Type B pancreatic cell (in vitro differentiated cells): ENCODE measurements around the gene ZSCAN26. TPM values are rescaled to one million over a fixed set of nuclear protein-coding genes. Genes with fewer than 3 reads are reported as not detected.

Experiments used
- DNase-seq: peaks from one replicate; pipeline ENCODE4 v3.0.0; 2021; ENCODE audit warnings: mixed read lengths; ENCODE audit not compliant: unreplicated experiment; ENCODE audit errors: extremely low spot score
- H3K27ac Mint-ChIP-seq: 2 replicates; pipeline ENCODE4 v1.8.0; 2021; ENCODE audit warnings: mild to moderate bottlenecking, mixed read lengths
- H3K27me3 Mint-ChIP-seq: 2 replicates; pipeline ENCODE4 v1.8.0; 2021; ENCODE audit warnings: mixed read lengths
- H3K36me3 Mint-ChIP-seq: 2 replicates; pipeline ENCODE4 v1.8.0; 2021; ENCODE audit warnings: mixed read lengths
- H3K4me1 Mint-ChIP-seq: one replicate; pipeline ENCODE4 v1.8.0; 2021; ENCODE audit warnings: mixed read lengths; ENCODE audit not compliant: unreplicated experiment
- H3K4me3 Mint-ChIP-seq: 2 replicates; pipeline ENCODE4 v1.8.0; 2021; ENCODE audit warnings: mild to moderate bottlenecking, mixed read lengths
- H3K9me3 Mint-ChIP-seq: 2 replicates; pipeline ENCODE4 v1.8.0; 2021; ENCODE audit warnings: mixed read lengths
- long read RNA-seq: library from polyadenylated mRNA; unstranded; transcript quantifications from one replicate; pipeline ENCODE4 v2.0.0, GENCODE V29; 2020
- total RNA-seq: library from RNA; stranded (reverse); gene quantifications from 2 replicates; pipeline ENCODE4 v1.2.1, GENCODE V29; 2021; ENCODE audit warnings: low replicate concordance
- TF ChIP-seq, protein P1 (sequence below): fragments of 200-600 bp; sonication (generic); conservative IDR thresholded peaks from 2 replicates; pipeline ENCODE4 v1.5.0; 2021; ENCODE audit warnings: antibody characterized with exemption, mild to moderate bottlenecking

Gene ZSCAN26
- total RNA-seq, result 10.9 and 16.7 TPM in 2 replicates
- long read RNA-seq, transcript ZSCAN26-201 (4 exons, 2,362 nt), result major isoform, 18 of 47 reads
- long read RNA-seq, transcript ZSCAN26-202 (4 exons, 2,835 nt), result minor isoform, 11 of 47 reads
- long read RNA-seq, partial matches to known transcripts, result 5 of 47 reads
- long read RNA-seq, other reads (novel, unspliced or antisense), result 8 of 47 reads

DNA sequence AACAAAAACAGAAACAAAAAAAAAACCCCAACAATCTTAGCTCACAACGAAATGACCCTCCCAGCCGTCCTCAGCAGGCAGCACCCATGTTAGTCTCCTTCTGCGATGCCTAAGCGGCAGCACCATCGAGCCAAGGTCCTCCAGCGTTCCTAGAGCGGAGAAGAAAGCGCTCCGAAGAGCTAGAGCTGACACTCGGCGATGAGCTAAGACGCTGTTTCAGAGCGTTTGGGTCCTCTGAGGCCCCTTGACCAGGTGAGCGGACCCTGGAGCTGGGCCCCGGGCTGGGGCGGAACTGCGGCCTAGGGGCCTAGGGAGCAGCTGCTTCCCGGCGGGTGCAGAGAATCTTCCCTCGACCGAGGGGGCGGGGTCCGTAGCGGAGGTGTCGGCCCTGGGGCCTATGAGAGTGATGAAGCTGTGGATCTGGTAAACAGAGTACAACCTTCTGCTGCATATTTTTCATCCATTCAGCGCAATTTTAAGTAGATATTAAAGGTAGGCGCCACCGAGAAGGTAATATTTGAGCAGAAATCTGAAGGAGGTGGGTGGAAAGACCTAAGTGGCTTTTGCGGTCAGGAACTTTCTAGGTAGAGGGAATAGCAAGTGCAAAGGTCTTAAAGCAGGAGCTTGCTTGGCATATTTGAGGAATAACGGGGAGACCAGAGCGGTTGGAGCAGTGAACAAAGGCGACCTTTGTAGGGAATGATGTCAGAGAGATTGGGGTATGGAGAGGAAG, at the start of gene ZSCAN26:
Gene ZSCAN26, plus strand, starts transcription at position 182 of the 733 bp plus-strand sequence. CDS start 4,777 bp downstream, outside the sequence.
- H3K36me3 Mint-ChIP-seq, result no peaks in the 10 kb centered on the region
- H3K4me1 Mint-ChIP-seq, result no peaks in the 10 kb centered on the region
- peak; percentile 75 for DNase-seq
- H3K27ac Mint-ChIP-seq, result no peak within 1 kb of the TSS
- no peak within 1 kb of the TSS for H3K4me3 Mint-ChIP-seq
- TF ChIP-seq, protein P1, sequence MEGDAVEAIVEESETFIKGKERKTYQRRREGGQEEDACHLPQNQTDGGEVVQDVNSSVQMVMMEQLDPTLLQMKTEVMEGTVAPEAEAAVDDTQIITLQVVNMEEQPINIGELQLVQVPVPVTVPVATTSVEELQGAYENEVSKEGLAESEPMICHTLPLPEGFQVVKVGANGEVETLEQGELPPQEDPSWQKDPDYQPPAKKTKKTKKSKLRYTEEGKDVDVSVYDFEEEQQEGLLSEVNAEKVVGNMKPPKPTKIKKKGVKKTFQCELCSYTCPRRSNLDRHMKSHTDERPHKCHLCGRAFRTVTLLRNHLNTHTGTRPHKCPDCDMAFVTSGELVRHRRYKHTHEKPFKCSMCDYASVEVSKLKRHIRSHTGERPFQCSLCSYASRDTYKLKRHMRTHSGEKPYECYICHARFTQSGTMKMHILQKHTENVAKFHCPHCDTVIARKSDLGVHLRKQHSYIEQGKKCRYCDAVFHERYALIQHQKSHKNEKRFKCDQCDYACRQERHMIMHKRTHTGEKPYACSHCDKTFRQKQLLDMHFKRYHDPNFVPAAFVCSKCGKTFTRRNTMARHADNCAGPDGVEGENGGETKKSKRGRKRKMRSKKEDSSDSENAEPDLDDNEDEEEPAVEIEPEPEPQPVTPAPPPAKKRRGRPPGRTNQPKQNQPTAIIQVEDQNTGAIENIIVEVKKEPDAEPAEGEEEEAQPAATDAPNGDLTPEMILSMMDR, result no peak
- peaks cover 18% of the 10 kb centered on the region for H3K27me3 Mint-ChIP-seq
- no peaks in the 10 kb centered on the region for H3K9me3 Mint-ChIP-seq

DNA sequence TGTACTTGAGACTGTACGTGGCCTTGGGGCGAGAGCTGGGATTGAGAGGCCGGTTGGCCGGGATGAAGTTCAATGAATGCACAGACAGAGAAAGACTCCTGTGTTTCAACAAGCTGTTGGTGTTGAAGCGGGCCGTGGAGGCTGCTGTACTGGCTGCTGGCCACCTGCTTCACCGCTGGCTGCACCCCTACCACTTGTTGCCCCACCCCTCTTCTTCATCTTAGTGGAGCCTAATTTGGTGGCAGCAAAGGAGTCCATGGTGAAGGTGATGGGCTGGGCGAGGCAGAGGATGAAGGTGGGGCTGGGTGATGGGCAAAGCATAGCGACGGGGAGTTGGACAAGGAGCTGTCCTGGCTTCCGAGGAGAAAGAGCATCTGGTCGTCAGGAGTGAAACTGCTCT, 49.1 kb upstream of the ZSCAN26 start:
- Mint-ChIP-seq H3K4me1 (no peaks in the 10 kb centered on the region), H3K9me3 (no peaks in the 10 kb centered on the region), H3K4me3 (peak overlapping the region; percentile 91), H3K27me3 (peaks cover 80% of the 10 kb centered on the region), H3K36me3 (no peaks in the 10 kb centered on the region), H3K27ac (no peak overlapping the region)
- DNase-seq, result no peak
- TF ChIP-seq, protein P1, result no peak

DNA sequence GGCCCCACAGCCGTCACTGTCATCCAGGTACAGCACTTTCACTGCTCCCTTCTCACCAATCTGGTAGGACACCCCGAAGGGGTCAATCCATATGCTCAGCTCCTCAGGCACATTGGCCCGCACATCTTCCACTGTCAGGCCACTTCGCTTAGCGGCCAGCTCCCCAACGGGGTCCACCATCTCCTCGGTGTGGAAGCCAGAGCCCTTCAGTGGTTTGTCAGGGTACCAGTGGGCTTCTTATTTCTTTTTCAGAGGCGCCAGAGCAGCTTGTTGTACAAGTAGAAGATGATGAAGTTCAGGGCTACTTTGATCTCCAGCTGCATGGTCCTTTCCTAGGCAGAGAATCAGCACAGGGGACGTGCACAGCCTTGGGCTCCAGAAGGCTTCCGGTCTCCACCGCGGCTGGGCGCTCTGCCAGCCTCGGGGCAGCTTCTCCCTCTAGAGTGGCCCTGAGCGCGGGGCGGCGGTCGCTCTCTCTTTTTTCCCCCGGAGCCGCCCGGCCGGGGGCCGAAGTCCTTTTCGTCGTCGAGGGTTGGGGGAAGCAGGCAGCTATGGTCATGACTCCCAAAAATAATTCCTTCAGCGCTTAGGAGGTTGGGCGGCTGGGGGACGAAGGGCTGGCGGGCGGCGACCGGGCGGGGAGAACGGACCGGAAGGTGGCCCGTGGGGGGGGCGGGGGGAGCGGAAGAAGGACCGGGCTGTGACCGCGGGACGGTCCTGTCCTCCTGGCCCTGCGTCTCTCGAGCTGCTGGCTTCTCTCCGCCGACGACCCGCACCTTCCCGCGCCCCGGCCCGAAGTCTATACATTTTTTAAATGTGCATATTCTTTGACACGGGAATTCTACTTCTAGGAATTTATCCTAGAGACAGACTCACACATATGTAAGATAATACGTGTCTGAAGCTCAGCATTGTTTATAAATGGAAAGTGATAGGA, 48.4 kb upstream of the ZSCAN26 start:
- no peak for DNase-seq
- TF ChIP-seq, protein P1, result no peak
- Mint-ChIP-seq H3K4me3 (peak overlapping the region; percentile 91), H3K27ac (no peak overlapping the region), H3K36me3 (no peaks in the 10 kb centered on the region), H3K4me1 (no peaks in the 10 kb centered on the region), H3K9me3 (no peaks in the 10 kb centered on the region), H3K27me3 (peaks cover 80% of the 10 kb centered on the region)

DNA sequence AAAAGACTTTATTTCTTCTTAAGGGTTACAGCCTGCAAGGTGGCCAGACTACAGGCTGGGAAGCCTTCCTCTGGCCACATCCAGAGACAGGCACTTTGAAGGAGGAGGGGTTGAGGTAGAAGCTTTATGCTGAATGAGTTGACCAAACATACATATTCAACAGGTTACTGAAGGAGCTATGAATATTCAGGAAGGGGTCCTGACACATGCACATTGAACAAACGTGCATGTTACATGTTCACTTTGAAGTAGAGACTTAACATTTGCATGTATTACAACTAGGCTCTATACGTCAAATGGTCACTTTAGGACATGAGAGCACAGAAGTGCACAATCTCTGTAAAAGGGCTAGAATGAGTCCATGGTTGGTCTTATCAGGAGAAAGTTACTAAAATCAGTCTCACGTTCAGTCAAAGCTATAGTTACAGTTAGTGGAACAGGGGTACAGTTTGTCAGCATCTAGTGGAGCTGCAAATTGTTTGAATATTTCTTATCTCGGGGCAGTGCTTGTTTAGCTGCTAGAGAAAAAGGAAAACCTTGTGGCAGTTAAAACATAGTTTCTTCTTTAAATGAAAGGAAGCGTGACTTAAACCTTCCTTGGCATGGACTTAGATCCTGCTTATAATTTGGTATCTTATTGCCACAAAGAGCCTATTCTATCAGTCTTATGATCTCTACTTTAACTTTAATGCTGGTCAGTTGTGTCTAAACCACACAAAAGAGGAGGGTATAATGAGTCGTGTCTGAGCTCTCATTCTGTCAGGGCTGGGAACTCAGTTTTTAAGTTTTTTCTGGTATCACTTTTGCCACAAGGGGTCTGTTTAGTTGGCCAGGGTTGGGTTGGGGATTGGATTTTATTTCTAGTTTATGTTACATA, 46.4 kb upstream of the ZSCAN26 start:
- no peaks in the 10 kb centered on the region for H3K9me3 Mint-ChIP-seq
- TF ChIP-seq, protein P1, result no peak
- H3K36me3 Mint-ChIP-seq, result no peaks in the 10 kb centered on the region
- no peak for DNase-seq
- no peak overlapping the region for H3K27ac Mint-ChIP-seq
- H3K27me3 Mint-ChIP-seq, result peaks cover 62% of the 10 kb centered on the region
- H3K4me1 Mint-ChIP-seq, result no peaks in the 10 kb centered on the region
- peak overlapping the region; percentile 37 for H3K4me3 Mint-ChIP-seq
